SK-N-SH (cell line): ENCODE measurements around the gene CNGA3. TPM values are rescaled to one million over a fixed set of nuclear protein-coding genes. Genes with fewer than 3 reads are reported as not detected.

Experiments
- CTCF ChIA-PET: fragments of 300-600, 350-600 bp; formaldehyde crosslinking; extraction: SDS; loops from one replicate; lab custom pipeline; 2021; lab: Yijun Ruan, JAX
- POLR2A ChIA-PET: fragments of 350-600 bp; sonication (Branson Sonifier 250); formaldehyde crosslinking; extraction: SDS; loops from one replicate; lab custom pipeline; 2020; ENCODE audit warnings: antibody characterized with exemption, inconsistent platforms; lab: Yijun Ruan, JAX
- DNase-seq: peaks from one replicate; pipeline ENCODE4 v3.0.0; 2012
- H2AFZ ChIP-seq: fragments of 200-600 bp; sonication (generic); 2 replicates; pipeline ENCODE4 v1.8.1; 2016; ENCODE audit warnings: antibody characterized with exemption, mild to moderate bottlenecking, low read depth
- H3F3A ChIP-seq: fragments of 200-600 bp; sonication (generic); replicated peaks from 2 replicates; pipeline ENCODE3; 2016; ENCODE audit warnings: antibody characterized with exemption, mild to moderate bottlenecking; ENCODE audit not compliant: insufficient read depth
- H3K27ac ChIP-seq, 2 experiments: fragments of 200-500 bp in 1 of 2; fragments of 200-600 bp in 1 of 2; sonication (Bioruptor generic) in 1 of 2; sonication (generic), shearing (Covaris generic) in 1 of 2; 2 replicates each; pipeline versions ENCODE4 v1.5.1 to v1.6.1; 2014 to 2016; ENCODE audit warnings: low read depth in 2 of 2, inconsistent platforms in 1 of 2, low read length in 1 of 2, mild to moderate bottlenecking in 1 of 2, mixed read lengths in 1 of 2
- H3K27me3 ChIP-seq: fragments of 200-600 bp; sonication (generic), shearing (Covaris generic); 2 replicates; pipeline ENCODE4 v1.6.1; 2016; ENCODE audit warnings: mixed run types; ENCODE audit not compliant: insufficient read depth
- H3K36me3 ChIP-seq, 2 experiments: fragments of 200-500 bp in 1 of 2; fragments of 200-600 bp in 1 of 2; sonication (Bioruptor generic) in 1 of 2; sonication (generic) in 1 of 2; replicated peaks in 1 of 2; 2 replicates each; pipeline versions ENCODE3 to v1.5.1; 2014 to 2016; ENCODE audit warnings: low read length in 1 of 2, mild to moderate bottlenecking in 1 of 2; ENCODE audit not compliant: insufficient read depth in 2 of 2, control insufficient read depth in 1 of 2
- H3K4me1 ChIP-seq, 2 experiments: fragments of 200-500 bp in 1 of 2; fragments of 200-600 bp in 1 of 2; sonication (Bioruptor generic) in 1 of 2; sonication (generic), shearing (Covaris generic) in 1 of 2; 2 replicates each; pipeline versions ENCODE4 v1.5.1 to v1.6.1; 2014 to 2016; ENCODE audit warnings: low read depth in 1 of 2, low read length in 1 of 2, mixed run types in 1 of 2; ENCODE audit not compliant: insufficient read depth in 2 of 2, control insufficient read depth in 1 of 2
- H3K4me2 ChIP-seq: fragments of 200-600 bp; sonication (generic), shearing (Covaris generic); 2 replicates; pipeline ENCODE4 v1.6.1; 2017; ENCODE audit warnings: mixed run types
- H3K4me3 ChIP-seq, 2 experiments: fragments of 200-500 bp in 1 of 2; fragments of 200-600 bp in 1 of 2; sonication (Bioruptor generic) in 1 of 2; sonication (generic), shearing (Covaris generic) in 1 of 2; 2 replicates each; pipeline versions ENCODE4 v1.5.1 to v1.8.1; 2014 to 2016; ENCODE audit warnings: low read depth in 2 of 2, inconsistent platforms in 1 of 2, low read length in 1 of 2, mild to moderate bottlenecking in 1 of 2, mixed read lengths in 1 of 2, moderate library complexity in 1 of 2
- H3K79me2 ChIP-seq: fragments of 200-600 bp; sonication (generic); 2 replicates; pipeline ENCODE4 v1.8.1; 2017; ENCODE audit warnings: mild to moderate bottlenecking; ENCODE audit not compliant: insufficient read depth
- H3K9ac ChIP-seq: fragments of 200-600 bp; sonication (generic); 2 replicates; pipeline ENCODE4 v1.6.1; 2017; ENCODE audit warnings: mixed run types
- H3K9me2 ChIP-seq: fragments of 200-600 bp; sonication (generic); 2 replicates; pipeline ENCODE4 v1.6.1; 2017; ENCODE audit warnings: mixed run types
- H3K9me3 ChIP-seq: fragments of 200-600 bp; sonication (generic); 2 replicates; pipeline ENCODE4 v1.6.1; 2017; ENCODE audit warnings: mixed run types, mild to moderate bottlenecking, moderate library complexity
- H4K20me1 ChIP-seq: fragments of 200-600 bp; sonication (generic); 2 replicates; pipeline ENCODE4 v1.6.1; 2017; ENCODE audit warnings: mild to moderate bottlenecking, mixed run types; ENCODE audit not compliant: insufficient read depth
- EZH2phosphoT487 ChIP-seq: fragments of 200-600 bp; sonication (generic); IDR thresholded peaks from 2 replicates; pipeline ENCODE4 v1.6.1; 2017; ENCODE audit warnings: low read depth, mixed run types, mild to moderate bottlenecking, antibody characterized with exemption, moderate library complexity, borderline replicate concordance
- FOXJ3 ChIP-seq: sonication (generic); formaldehyde crosslinking; IDR thresholded peaks from 2 replicates; pipeline ENCODE4 v1.5.1; 2020; ENCODE audit warnings: mild to moderate bottlenecking, missing genetic modification reagents
- GATA2 ChIP-seq: sonication (generic); formaldehyde crosslinking; IDR thresholded peaks from 2 replicates; pipeline ENCODE4 v1.5.0; 2020; ENCODE audit warnings: mild to moderate bottlenecking, missing genetic modification reagents
- PBX3 ChIP-seq: IDR thresholded peaks from 2 replicates; pipeline ENCODE4; 2012
- POLR2AphosphoS5 ChIP-seq: IDR thresholded peaks from 2 replicates; pipeline ENCODE4 v1.6.1; 2012; ENCODE audit warnings: low read depth, low read length
- RAD21 ChIP-seq: IDR thresholded peaks from 2 replicates; pipeline ENCODE4 v1.6.1; 2012; ENCODE audit warnings: mild to moderate bottlenecking, low read length
- RCOR1 ChIP-seq: fragments of 150-350 bp; IDR thresholded peaks from 2 replicates; pipeline ENCODE4 v1.6.1; 2017; ENCODE audit warnings: antibody characterized with exemption, low read length
- TEAD4 ChIP-seq: IDR thresholded peaks from 2 replicates; pipeline ENCODE4 v1.4.0; 2012; ENCODE audit warnings: mild to moderate bottlenecking, borderline replicate concordance; ENCODE audit not compliant: insufficient read depth
- WGBS: methylation state at CpG from one replicate; pipeline ENCODE4 v1.1.6; 2017; ENCODE audit warnings: low lambda C conversion rate; 5-methylcytosine and 5-hydroxymethylcytosine counted together
- polyA plus RNA-seq, 3 experiments: library from polyadenylated mRNA; depleted of rRNA; stranded (reverse); fragments of >200 nt; gene quantifications; 2 replicates each; pipeline ENCODE4 v1.2.3, GENCODE V29; 2012
- TF ChIP-seq, protein P1 (sequence below): IDR thresholded peaks from 2 replicates; pipeline ENCODE4 v1.4.0; 2012; ENCODE audit warnings: low read depth, borderline replicate concordance

Gene CNGA3
- polyA plus RNA-seq, 1 of the 3 experiments (the other 2 are of a cell fraction): not detected

DNA sequence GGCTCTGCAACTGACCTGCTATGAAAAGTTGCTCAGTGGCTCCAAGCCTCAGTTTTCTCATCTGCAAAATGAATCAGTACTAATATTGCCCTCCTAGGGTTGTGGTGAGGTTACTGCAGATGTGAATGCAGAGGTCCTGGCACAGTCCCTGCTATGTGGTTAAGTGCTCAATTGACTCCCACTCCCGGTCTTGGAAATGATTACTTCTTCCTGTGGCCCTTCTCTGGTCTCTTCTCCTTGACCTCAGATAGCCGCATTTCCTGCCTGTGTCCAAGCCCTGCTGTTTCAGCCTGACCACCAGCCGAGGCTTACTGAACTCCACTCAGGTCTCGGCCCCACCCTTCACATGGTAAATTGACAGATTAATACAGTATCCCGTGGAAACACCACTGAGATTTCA, 26.3 kb downstream of the CNGA3 start (continued):
- TF ChIP-seq, protein P1, sequence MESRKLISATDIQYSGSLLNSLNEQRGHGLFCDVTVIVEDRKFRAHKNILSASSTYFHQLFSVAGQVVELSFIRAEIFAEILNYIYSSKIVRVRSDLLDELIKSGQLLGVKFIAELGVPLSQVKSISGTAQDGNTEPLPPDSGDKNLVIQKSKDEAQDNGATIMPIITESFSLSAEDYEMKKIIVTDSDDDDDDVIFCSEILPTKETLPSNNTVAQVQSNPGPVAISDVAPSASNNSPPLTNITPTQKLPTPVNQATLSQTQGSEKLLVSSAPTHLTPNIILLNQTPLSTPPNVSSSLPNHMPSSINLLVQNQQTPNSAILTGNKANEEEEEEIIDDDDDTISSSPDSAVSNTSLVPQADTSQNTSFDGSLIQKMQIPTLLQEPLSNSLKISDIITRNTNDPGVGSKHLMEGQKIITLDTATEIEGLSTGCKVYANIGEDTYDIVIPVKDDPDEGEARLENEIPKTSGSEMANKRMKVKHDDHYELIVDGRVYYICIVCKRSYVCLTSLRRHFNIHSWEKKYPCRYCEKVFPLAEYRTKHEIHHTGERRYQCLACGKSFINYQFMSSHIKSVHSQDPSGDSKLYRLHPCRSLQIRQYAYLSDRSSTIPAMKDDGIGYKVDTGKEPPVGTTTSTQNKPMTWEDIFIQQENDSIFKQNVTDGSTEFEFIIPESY: no peak
- TF ChIP-seq RCOR1 (no peak), POLR2AphosphoS5 (no peak)

DNA sequence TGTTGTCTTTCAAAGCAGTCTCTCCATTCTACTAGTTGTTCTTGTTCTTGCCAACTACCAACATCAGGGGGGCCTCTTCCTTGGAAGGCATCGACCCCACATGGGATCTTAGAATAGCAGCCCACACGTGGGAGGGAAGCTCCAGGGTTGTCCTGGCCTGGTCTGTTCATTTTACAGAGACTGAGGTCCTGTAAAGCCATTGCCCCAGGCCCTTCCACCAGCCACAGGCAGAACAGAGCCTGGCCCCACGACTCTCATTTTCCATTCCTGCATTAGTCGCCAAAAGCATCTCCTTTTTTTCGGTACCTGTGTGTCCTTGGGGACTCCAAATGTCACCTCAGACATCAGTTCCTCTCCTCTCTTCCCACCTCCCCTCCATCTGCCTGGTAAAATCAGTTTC, 28.0 kb downstream of the CNGA3 start:
- H3K9me2 ChIP-seq: no peaks in the 10 kb centered on the region
- POLR2A ChIA-PET: no interaction called here
- peaks cover 0 to 9% of the 10 kb centered on the region in 2 experiments; a peak in 1 of 4 replicates for H3K4me1 ChIP-seq
- no peaks in the 10 kb centered on the region for H3K9me3 ChIP-seq
- no peaks in the 10 kb centered on the region for H3K79me2 ChIP-seq
- H3K27me3 ChIP-seq: peaks cover 40% of the 10 kb centered on the region; the same call in 1 of the 2 replicates
- CTCF ChIA-PET: interaction anchor here (1.0 to 2.2 kb wide), 2 partner anchors 11 to 32 kb away, joined by 3 to 11 read pairs; no protein-coding TSS in a partner anchor
- no peak overlapping the region for H3K4me2 ChIP-seq
- no peaks in the 10 kb centered on the region for H4K20me1 ChIP-seq
- DNase-seq: no peak
- H3K9ac ChIP-seq: no peak overlapping the region
- TF ChIP-seq TEAD4 (no peak), FOXJ3 (CRISPR knock-in tag) (no peak), PBX3 (no peak), RAD21 (no peak)
- TF ChIP-seq, all 33 proteins: peak for 0
- 30% methylated on average over 5 of the region's 5 CpGs for WGBS
- no peak overlapping the region for H2AFZ ChIP-seq
- no peak overlapping the region for H3K4me3 ChIP-seq
- H3K27ac ChIP-seq: no peak overlapping the region
- H3F3A ChIP-seq: no peaks in the 10 kb centered on the region
- no peaks in the 10 kb centered on the region for H3K36me3 ChIP-seq

GRCh38 chr2:98374958-98375570, 28.8 kb downstream of the CNGA3 start:
- ChIA-PET POLR2A (no interaction called here), CTCF (interaction anchor here (1.0 to 2.2 kb wide), 3 partner anchors 10 to 784 kb away, joined by 3 to 11 read pairs (median 3); no protein-coding TSS in a partner anchor)
- no peaks in the 10 kb centered on the region for H4K20me1 ChIP-seq
- no peaks in the 10 kb centered on the region for H3K36me3 ChIP-seq
- H3K9me3 ChIP-seq: no peaks in the 10 kb centered on the region
- H2AFZ ChIP-seq: no peak overlapping the region
- DNase-seq: peak; percentile 44
- TF ChIP-seq EZH2phosphoT487: no peak
- TF ChIP-seq GATA2 (CRISPR knock-in tag): peak; percentile 65
- peaks cover 0 to 9% of the 10 kb centered on the region in 2 experiments; a peak in 1 of 4 replicates for H3K4me1 ChIP-seq
- H3K9me2 ChIP-seq: no peaks in the 10 kb centered on the region
- H3K27ac ChIP-seq: no peak overlapping the region
- H3K4me2 ChIP-seq: no peak overlapping the region
- 18% methylated on average over 9 of the region's 11 CpGs for WGBS
- peaks cover 40% of the 10 kb centered on the region; the same call in 1 of the 2 replicates for H3K27me3 ChIP-seq
- no peaks in the 10 kb centered on the region for H3F3A ChIP-seq
- H3K79me2 ChIP-seq: no peaks in the 10 kb centered on the region
- H3K4me3 ChIP-seq: no peak overlapping the region
- no peak overlapping the region for H3K9ac ChIP-seq
